OCI-LY1 (cell line): ENCODE measurements around the gene TNNI2.

Source experiments
- EZH2 ChIP-seq: fragments of 200-600 bp; sonication (generic), shearing (Covaris generic); IDR thresholded peaks from 2 replicates; pipeline ENCODE4 v1.8.0; 2017; ENCODE audit warnings: borderline replicate concordance, mixed run types, mild to moderate bottlenecking, antibody characterized with exemption, low read length, moderate library complexity, mixed read lengths
- TF ChIP-seq, protein P1 (sequence below): fragments of 200-600 bp; sonication (generic), shearing (Covaris generic); IDR thresholded peaks from 2 replicates; pipeline ENCODE4 v1.5.1; 2017; ENCODE audit warnings: mild to moderate bottlenecking, antibody characterized with exemption, low read length, moderate library complexity, mixed read lengths

DNA sequence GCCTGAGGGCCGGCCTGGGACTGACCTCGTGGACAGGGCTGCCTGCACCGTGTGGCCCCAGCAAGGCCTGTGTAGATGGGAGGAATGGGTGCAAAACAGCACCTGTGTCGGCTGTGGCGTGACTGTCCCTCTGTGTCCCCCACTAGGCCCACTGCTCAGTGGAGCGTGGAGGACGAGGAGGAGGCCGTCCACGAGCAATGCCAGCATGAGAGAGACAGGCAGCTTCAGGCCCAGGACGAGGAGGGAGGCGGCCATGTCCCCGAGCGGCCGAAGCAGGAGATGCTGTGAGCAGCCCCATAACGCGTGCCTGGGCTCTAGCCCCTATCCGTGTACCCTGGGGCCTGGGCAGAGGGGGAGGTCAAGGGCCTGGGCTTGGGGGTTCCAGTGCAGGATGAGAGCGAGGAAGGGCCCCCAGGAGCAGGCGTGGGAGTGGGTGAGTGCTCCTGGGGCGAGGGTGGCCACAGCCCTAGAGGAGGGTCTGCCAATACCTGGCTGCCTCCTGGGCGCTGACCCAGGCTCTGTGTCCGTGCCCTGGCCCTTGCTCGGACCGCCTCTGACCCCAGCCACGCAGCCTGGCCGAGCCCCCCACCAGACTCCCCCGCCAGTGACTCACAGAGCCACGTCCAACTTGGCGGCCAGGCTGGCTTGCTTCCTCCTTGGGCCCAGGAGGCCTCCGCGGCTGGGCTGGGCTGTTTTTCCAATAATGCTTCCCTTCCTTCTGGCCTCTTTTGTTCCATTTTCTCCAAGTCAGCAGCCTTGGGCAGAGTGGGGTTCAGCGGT lies 41.4 kb downstream of the TNNI2 start:
- TF ChIP-seq, protein P1, sequence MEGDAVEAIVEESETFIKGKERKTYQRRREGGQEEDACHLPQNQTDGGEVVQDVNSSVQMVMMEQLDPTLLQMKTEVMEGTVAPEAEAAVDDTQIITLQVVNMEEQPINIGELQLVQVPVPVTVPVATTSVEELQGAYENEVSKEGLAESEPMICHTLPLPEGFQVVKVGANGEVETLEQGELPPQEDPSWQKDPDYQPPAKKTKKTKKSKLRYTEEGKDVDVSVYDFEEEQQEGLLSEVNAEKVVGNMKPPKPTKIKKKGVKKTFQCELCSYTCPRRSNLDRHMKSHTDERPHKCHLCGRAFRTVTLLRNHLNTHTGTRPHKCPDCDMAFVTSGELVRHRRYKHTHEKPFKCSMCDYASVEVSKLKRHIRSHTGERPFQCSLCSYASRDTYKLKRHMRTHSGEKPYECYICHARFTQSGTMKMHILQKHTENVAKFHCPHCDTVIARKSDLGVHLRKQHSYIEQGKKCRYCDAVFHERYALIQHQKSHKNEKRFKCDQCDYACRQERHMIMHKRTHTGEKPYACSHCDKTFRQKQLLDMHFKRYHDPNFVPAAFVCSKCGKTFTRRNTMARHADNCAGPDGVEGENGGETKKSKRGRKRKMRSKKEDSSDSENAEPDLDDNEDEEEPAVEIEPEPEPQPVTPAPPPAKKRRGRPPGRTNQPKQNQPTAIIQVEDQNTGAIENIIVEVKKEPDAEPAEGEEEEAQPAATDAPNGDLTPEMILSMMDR: no peak
- no peak for TF ChIP-seq EZH2
